ENCODE measurements around the gene CARNS1.

DNA sequence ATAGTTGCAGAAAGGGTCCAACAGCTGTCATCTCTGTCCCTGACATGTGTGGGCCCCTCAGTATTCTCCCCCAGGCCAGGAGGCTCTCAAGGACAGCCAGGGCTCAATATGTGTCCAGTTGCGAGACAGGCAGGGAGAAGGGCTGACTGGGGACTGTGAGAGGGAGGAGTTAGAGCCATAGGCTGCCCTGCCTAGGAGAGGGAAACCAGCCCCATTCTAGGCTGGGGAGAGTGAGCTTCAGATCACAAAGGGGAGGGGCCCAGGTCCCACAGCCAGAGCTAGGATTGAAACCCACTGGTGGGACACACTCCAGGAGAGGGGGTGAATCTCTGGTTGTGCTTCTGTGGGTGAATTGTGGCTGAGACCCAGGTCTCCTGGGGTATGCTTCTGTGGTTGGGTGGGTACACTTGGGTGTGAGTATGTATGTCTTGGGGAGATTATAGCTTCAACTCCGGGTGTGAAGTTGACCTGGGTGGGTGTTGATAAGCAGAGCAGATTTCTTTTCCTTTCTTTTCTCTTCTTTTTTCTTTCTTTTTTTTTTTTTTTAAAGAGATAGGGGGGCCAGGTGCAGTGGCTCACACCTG, 2.1 kb upstream of the CARNS1 start:
- TF ChIP-seq, protein P1, sequence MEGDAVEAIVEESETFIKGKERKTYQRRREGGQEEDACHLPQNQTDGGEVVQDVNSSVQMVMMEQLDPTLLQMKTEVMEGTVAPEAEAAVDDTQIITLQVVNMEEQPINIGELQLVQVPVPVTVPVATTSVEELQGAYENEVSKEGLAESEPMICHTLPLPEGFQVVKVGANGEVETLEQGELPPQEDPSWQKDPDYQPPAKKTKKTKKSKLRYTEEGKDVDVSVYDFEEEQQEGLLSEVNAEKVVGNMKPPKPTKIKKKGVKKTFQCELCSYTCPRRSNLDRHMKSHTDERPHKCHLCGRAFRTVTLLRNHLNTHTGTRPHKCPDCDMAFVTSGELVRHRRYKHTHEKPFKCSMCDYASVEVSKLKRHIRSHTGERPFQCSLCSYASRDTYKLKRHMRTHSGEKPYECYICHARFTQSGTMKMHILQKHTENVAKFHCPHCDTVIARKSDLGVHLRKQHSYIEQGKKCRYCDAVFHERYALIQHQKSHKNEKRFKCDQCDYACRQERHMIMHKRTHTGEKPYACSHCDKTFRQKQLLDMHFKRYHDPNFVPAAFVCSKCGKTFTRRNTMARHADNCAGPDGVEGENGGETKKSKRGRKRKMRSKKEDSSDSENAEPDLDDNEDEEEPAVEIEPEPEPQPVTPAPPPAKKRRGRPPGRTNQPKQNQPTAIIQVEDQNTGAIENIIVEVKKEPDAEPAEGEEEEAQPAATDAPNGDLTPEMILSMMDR (conservative IDR thresholded peaks at IDR 0.05; ENCODE audit: low read depth, low read length), result no peak
- TF ChIP-seq EZH2 (IDR thresholded peaks at IDR 0.05; ENCODE audit: borderline replicate concordance, low read depth, low read length, poor library complexity, severe bottlenecking), result no peak

Data from A673 (cell line).